NT2/D1 (cell line): ENCODE results near the gene ASCC2.
"Not testable (repeated sequence)": the region's sequence is repeated elsewhere in the genome, so short reads cannot be mapped to it uniquely, and the experiment has no call there.

Source experiments
- DNase-seq: peaks from one replicate; pipeline ENCODE4 v3.0.0-alpha.2; 2011; ENCODE audit warnings: low read depth, low spot score
- H3K27me3 ChIP-seq: 2 replicates; pipeline ENCODE4 v1.6.0; 2011; ENCODE audit warnings: mild to moderate bottlenecking; ENCODE audit not compliant: insufficient read length, insufficient read depth
- H3K36me3 ChIP-seq: 2 replicates; pipeline ENCODE4 v1.6.1; 2011; ENCODE audit warnings: mild to moderate bottlenecking, low read length, mixed read lengths; ENCODE audit not compliant: insufficient read depth, insufficient read length
- H3K4me1 ChIP-seq: 2 replicates; pipeline ENCODE4 v1.5.1; 2011; ENCODE audit not compliant: insufficient read depth, insufficient read length
- H3K4me3 ChIP-seq: 2 replicates; pipeline ENCODE4 v1.5.1; 2011; ENCODE audit warnings: low read depth; ENCODE audit not compliant: insufficient read length
- H3K9ac ChIP-seq: 2 replicates; pipeline ENCODE4 v1.6.0; 2011; ENCODE audit warnings: low read depth; ENCODE audit not compliant: insufficient read length
- H3K9me3 ChIP-seq: 2 replicates; pipeline ENCODE4 v1.5.1; 2011; ENCODE audit warnings: mild to moderate bottlenecking, low read length; ENCODE audit not compliant: insufficient read depth
- SUZ12 ChIP-seq: IDR thresholded peaks from 2 replicates; pipeline ENCODE4 v1.6.1; 2011; ENCODE audit not compliant: insufficient read length, insufficient read depth; ENCODE audit errors: extremely low read depth
- YY1 ChIP-seq: IDR thresholded peaks from 2 replicates; pipeline ENCODE4 v1.6.1; 2011; ENCODE audit not compliant: insufficient read length, insufficient read depth
- ZNF274 ChIP-seq: IDR thresholded peaks from 2 replicates; pipeline ENCODE4 v1.6.1; 2011; ENCODE audit warnings: mild to moderate bottlenecking, low read depth, low read length

ASCC2 gene

DNA sequence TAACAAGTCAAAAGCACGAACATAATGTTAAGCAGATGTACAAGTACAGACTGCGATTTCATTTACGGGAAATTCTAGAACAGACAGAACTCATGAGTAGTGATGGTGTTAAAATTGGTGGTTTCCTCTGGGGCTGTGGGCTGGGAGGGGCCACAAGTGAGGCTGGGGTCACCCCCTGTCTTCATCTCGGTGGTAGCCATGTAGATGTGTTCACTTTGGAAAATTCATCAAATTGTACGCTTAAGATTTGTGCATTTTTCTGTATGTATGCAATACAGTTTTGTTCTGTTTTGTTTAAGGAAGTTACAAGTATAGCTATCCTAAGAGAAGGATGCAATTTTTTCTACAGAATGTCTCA is 504 bp upstream of the ASCC2 start:
- H3K9ac ChIP-seq: no peak overlapping the region
- H3K9me3 ChIP-seq: no peaks in the 10 kb centered on the region
- no peak overlapping the region for H3K4me3 ChIP-seq
- H3K4me1 ChIP-seq: no peaks in the 10 kb centered on the region
- TF ChIP-seq ZNF274: no peak
- TF ChIP-seq SUZ12: no peak
- no peak for TF ChIP-seq YY1
- DNase-seq: no peak
- peaks cover 15% of the 10 kb centered on the region for H3K36me3 ChIP-seq
- H3K27me3 ChIP-seq: no peaks in the 10 kb centered on the region

DNA sequence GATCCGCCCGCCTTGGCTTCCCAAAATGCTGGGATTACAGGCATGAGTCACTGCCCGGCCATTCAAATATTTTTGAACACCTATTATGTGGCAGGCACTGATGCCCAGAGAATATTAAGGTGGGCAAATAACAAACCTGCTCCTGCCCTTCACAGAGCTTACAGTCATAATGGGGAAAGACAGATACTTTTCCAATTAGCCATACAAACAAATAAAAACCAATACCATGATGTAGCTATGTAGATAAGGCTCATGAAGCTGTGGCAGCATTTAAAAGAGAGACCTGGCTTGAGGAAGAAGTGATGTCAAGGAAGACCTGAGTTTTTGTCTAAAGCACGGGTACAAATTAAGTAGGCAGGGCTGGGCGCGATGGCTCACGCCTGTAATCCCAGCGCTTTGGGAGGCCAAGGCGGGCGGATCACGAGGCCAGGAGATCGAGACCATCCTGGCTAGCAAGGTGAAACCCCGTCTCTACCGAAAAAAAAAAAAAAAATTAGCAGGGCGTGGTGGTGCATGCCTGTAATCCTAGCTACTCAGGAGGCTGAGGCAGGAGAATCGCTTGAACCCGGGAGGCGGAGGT is 1.2 kb downstream of the ASCC2 start:
- not testable (repeated sequence) for H3K27me3 ChIP-seq, DNase-seq, H3K4me1 ChIP-seq, H3K9me3 ChIP-seq, H3K4me3 ChIP-seq, H3K9ac ChIP-seq
- peaks cover 27% of the 10 kb centered on the region for H3K36me3 ChIP-seq

DNA sequence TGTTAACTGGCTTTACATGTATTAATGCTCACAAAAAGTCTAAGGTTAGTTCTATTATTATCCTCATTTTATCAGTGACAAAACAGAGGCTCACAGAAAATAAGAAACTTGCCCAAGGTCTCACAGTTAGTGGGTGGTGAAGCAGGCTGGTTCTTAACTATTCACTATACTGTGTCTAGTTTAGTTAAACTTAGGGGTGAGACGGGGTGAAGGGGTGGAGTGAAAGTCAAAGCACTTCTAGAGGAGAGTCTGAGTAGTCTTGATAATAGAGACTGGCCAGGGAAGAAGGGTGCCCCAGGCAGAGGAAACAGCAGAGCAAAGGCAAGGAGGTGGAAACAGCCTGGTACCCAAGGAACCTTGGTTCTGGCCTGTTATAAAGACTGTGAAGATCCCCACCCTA is 4.0 kb downstream of the ASCC2 start:
- H3K4me1 ChIP-seq: no peaks in the 10 kb centered on the region
- no peaks in the 10 kb centered on the region for H3K27me3 ChIP-seq
- no peak overlapping the region for H3K4me3 ChIP-seq
- TF ChIP-seq ZNF274 (no peak), YY1 (no peak), SUZ12 (no peak)
- DNase-seq: no peak
- no peak overlapping the region for H3K9ac ChIP-seq
- no peaks in the 10 kb centered on the region for H3K9me3 ChIP-seq
- H3K36me3 ChIP-seq: peaks cover 43% of the 10 kb centered on the region

DNA sequence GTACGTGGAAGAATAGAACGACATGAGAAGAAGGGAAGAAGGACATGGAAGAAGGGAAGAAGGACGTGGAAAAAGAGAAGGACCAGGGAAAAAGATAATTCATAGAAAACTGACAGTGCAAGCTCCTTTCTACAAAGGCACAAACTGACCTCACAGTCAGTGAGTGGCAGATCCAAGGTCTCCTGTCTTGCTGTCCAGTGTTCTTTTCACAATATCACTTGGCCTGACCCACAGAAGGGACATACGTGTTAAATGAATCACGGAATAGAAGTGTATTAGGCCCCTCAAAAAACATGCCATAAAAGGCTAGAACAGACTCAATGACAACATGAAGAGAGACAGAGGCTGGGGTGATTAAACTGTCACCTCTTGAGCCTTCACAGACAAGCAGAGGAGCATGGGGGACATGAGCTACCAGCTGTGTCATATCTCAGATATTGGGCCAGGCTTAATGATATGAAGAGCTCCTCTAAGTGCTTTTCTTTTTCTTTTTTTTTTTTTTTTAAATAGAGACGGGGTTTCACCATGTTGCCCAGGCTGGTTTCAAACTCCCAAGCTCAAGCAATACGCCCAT is 4.6 kb downstream of the ASCC2 start:
- Histone ChIP-seq H3K9ac (no peak overlapping the region), H3K27me3 (no peaks in the 10 kb centered on the region), H3K9me3 (no peaks in the 10 kb centered on the region), H3K4me3 (no peak overlapping the region), H3K36me3 (peaks cover 43% of the 10 kb centered on the region), H3K4me1 (no peaks in the 10 kb centered on the region)
- TF ChIP-seq SUZ12: no peak
- TF ChIP-seq YY1: no peak
- no peak for TF ChIP-seq ZNF274
- DNase-seq: no peak

DNA sequence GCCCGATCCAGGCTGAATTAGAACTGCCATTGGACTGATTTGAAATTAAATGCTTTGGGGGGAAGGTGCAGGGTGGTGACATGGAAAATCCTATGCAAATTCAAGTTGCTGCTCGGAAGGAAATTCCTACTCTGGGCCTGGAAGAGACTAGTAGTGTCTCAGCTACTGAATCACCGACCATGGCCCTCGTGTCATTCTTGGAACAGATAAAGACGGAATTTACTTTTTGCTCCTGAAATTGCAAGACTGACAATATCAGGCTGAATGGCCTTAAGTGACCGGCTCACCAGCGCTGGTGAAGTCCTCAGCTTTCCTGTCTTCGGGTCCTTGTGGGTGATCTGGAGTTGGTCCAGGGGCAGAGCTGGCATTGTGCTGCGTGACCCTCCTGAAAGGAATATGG is 6.1 kb downstream of the ASCC2 start:
- Histone ChIP-seq H3K4me1 (no peaks in the 10 kb centered on the region), H3K4me3 (no peak overlapping the region), H3K9me3 (no peaks in the 10 kb centered on the region), H3K27me3 (no peaks in the 10 kb centered on the region), H3K9ac (no peak overlapping the region), H3K36me3 (peaks cover 49% of the 10 kb centered on the region)
- no peak for DNase-seq
- TF ChIP-seq SUZ12 (no peak), YY1 (no peak), ZNF274 (no peak)

DNA sequence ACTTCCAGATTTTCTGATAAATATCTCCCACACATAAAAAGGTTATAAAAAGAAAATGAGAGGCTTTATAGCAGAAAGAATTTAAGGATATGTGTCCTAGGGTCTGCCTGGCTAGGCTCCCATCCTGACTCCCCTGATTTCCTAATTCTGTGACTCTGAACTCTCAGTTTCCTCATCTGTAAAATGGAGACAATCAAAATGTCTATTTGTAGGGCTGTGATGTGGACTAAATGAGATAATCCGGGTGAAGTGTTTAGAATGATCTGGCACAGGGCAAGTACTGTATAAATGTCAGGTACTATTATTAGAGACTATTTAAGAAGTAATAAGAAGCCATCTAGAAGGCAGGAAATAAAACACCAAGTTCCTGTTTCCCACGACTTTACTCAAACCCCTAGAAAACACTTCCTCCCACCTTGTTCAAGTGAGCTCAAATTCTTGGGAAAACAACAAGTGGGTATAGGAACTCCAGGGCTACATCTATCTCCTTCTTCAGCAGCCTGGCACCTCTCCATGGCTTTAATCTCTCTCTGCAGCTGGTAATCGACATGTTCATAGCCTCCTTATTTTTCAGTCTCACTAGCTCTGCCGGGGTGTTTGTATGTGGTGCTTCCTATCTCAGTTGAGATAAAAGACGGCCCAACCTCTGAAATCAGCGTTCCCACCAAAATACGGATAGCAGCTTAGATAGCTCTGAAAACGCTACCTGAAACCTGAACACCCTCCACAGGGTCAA is 6.7 kb downstream of the ASCC2 start:
- H3K36me3 ChIP-seq: peaks cover 49% of the 10 kb centered on the region
- no peak overlapping the region for H3K9ac ChIP-seq
- no peak for DNase-seq
- no peak overlapping the region for H3K4me3 ChIP-seq
- TF ChIP-seq YY1 (no peak), SUZ12 (no peak), ZNF274 (no peak)
- no peaks in the 10 kb centered on the region for H3K27me3 ChIP-seq
- no peaks in the 10 kb centered on the region for H3K9me3 ChIP-seq
- H3K4me1 ChIP-seq: no peaks in the 10 kb centered on the region

DNA sequence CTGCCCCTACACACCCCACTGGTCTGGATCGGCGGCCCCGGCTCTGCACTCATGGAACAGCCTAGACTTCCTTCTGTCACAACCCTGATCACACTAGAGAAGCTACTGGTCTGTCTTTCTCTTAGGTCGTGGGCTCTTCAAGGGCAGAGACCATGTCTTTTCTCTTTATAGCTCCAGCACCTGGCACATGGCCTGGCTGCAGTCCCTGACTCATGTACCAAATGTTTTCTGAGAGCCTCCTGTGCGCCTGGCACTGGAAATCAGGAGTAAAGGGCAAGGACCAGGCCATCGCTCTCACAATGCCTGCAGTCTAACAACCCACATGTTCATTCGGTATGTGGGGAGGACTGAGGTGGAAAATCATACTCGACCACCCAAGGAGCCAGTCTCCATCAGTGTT is 7.5 kb downstream of the ASCC2 start:
- no peak overlapping the region for H3K9ac ChIP-seq
- TF ChIP-seq SUZ12: no peak
- TF ChIP-seq YY1: no peak
- no peak for TF ChIP-seq ZNF274
- no peaks in the 10 kb centered on the region for H3K9me3 ChIP-seq
- no peaks in the 10 kb centered on the region for H3K4me1 ChIP-seq
- DNase-seq: no peak
- no peak overlapping the region for H3K4me3 ChIP-seq
- H3K27me3 ChIP-seq: no peaks in the 10 kb centered on the region
- H3K36me3 ChIP-seq: peaks cover 48% of the 10 kb centered on the region

DNA sequence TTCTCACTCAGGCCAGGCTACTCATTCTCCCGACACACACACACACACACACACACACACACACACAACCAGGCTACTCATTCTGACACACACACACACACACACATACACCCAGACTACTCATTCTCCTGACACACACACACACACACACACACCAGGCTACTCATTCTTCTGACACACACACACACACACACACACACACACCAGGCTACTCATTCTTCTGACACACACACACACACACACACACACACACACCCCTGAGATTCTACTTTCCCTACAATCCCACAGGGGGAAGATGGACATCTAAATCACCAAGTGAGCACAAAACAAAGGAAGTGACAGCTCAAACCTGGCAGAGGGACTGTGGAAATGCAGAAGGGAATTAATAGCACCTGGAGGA is 10.3 kb downstream of the ASCC2 start:
- H3K9me3 ChIP-seq, DNase-seq, H3K4me3 ChIP-seq, H3K4me1 ChIP-seq, H3K9ac ChIP-seq, H3K27me3 ChIP-seq: not testable (repeated sequence)
- H3K36me3 ChIP-seq: peaks cover 52% of the 10 kb centered on the region
